ENCODE results near the gene LUZP1.

The LUZP1 gene

DNA sequence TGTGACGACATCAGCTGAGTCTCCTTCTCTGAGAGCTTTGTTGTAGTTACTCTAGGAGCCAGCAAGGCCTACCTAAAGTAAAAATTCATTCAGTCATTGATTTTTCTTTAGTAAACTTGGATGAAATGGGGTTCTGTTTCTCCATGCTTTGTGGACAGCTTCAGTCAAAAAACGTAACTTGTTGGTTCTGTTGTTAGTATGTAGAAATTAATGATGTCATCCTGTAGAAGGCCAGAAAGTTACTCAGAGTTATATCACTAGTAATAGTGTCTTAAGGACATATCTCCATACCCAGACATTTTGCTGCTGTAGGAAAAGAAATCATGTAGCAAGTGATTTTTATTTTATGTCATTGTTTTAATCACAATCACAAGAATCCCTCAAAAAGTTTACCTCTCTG lies 106.4 kb downstream of the LUZP1 start:
- Histone ChIP-seq H3K4me3 (ENCODE audit: low read depth, low read length) (no peak overlapping the region), H3K27ac (no peak overlapping the region), H3K36me3 (peaks cover 88% of the 10 kb centered on the region), H3K9me3 (ENCODE audit: severe bottlenecking) (no peaks in the 10 kb centered on the region), H3K27me3 (ENCODE audit: insufficient read depth, low read depth, severe bottlenecking) (no peaks in the 10 kb centered on the region)
- TF ChIP-seq, protein P1, sequence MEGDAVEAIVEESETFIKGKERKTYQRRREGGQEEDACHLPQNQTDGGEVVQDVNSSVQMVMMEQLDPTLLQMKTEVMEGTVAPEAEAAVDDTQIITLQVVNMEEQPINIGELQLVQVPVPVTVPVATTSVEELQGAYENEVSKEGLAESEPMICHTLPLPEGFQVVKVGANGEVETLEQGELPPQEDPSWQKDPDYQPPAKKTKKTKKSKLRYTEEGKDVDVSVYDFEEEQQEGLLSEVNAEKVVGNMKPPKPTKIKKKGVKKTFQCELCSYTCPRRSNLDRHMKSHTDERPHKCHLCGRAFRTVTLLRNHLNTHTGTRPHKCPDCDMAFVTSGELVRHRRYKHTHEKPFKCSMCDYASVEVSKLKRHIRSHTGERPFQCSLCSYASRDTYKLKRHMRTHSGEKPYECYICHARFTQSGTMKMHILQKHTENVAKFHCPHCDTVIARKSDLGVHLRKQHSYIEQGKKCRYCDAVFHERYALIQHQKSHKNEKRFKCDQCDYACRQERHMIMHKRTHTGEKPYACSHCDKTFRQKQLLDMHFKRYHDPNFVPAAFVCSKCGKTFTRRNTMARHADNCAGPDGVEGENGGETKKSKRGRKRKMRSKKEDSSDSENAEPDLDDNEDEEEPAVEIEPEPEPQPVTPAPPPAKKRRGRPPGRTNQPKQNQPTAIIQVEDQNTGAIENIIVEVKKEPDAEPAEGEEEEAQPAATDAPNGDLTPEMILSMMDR (IDR thresholded peaks at IDR 0.05; ENCODE audit: low read depth, low read length) = no peak
- DNase-seq = no peak

GRCh38 chr1:23057301-23057700 lies 111.4 kb downstream of the LUZP1 start:
- Histone ChIP-seq H3K27ac (no peak overlapping the region), H3K27me3 (ENCODE audit: insufficient read depth, low read depth, severe bottlenecking) (no peaks in the 10 kb centered on the region), H3K36me3 (peaks cover 95% of the 10 kb centered on the region), H3K9me3 (ENCODE audit: severe bottlenecking) (no peaks in the 10 kb centered on the region), H3K4me3 (ENCODE audit: low read depth, low read length) (no peak overlapping the region)
- TF ChIP-seq, protein P1 (IDR thresholded peaks at IDR 0.05; ENCODE audit: low read depth, low read length) = no peak
- DNase-seq = no peak

- H3K27me3 ChIP-seq (ENCODE audit: insufficient read depth, low read depth, severe bottlenecking) = no peaks in the 10 kb centered on the region
- H3K9me3 ChIP-seq (ENCODE audit: severe bottlenecking) = no peaks in the 10 kb centered on the region
- no peak for DNase-seq
- H3K27ac ChIP-seq = no peak overlapping the region
- H3K4me3 ChIP-seq (ENCODE audit: low read depth, low read length) = no peak overlapping the region
- peaks cover 54% of the 10 kb centered on the region for H3K36me3 ChIP-seq
- TF ChIP-seq, protein P1 (IDR thresholded peaks at IDR 0.05; ENCODE audit: low read depth, low read length) = no peak
Measured at GRCh38 chr1:23051290-23051909, 117.3 kb downstream of the LUZP1 start.

GRCh38 chr1:23050201-23050600 lies 118.5 kb downstream of the LUZP1 start:
- DNase-seq = no peak
- TF ChIP-seq, protein P1 (IDR thresholded peaks at IDR 0.05; ENCODE audit: low read depth, low read length) = no peak
- H3K36me3 ChIP-seq = peaks cover 45% of the 10 kb centered on the region
- no peak overlapping the region for H3K4me3 ChIP-seq (ENCODE audit: low read depth, low read length)
- H3K27ac ChIP-seq = no peak overlapping the region
- no peaks in the 10 kb centered on the region for H3K27me3 ChIP-seq (ENCODE audit: insufficient read depth, low read depth, severe bottlenecking)
- H3K9me3 ChIP-seq (ENCODE audit: severe bottlenecking) = no peaks in the 10 kb centered on the region

DNA sequence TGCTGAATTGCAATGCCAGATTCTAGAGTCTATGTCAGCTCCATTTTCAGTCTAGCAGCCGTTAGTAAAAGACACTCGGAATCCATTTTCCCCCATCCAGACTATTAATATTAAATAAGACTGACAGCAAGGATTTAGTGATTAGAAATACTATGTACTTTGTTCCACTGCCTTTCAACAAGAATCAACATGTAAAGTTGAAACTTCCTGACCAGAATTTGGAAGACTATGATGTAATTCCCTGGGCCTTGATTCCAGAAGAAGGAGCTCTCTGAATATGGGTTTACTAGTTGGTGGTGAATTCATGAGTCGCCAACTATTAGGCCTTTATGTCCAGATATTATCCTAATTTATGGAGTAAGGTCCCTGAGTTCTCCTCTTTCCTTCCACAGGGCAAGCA lies 124.6 kb downstream of the LUZP1 start:
- TF ChIP-seq, protein P1 (IDR thresholded peaks at IDR 0.05; ENCODE audit: low read depth, low read length) = no peak
- peaks cover 25% of the 10 kb centered on the region for H3K36me3 ChIP-seq
- no peak for DNase-seq
- H3K4me3 ChIP-seq (ENCODE audit: low read depth, low read length) = no peak overlapping the region
- H3K9me3 ChIP-seq (ENCODE audit: severe bottlenecking) = no peaks in the 10 kb centered on the region
- no peak overlapping the region for H3K27ac ChIP-seq
- no peaks in the 10 kb centered on the region for H3K27me3 ChIP-seq (ENCODE audit: insufficient read depth, low read depth, severe bottlenecking)

DNA sequence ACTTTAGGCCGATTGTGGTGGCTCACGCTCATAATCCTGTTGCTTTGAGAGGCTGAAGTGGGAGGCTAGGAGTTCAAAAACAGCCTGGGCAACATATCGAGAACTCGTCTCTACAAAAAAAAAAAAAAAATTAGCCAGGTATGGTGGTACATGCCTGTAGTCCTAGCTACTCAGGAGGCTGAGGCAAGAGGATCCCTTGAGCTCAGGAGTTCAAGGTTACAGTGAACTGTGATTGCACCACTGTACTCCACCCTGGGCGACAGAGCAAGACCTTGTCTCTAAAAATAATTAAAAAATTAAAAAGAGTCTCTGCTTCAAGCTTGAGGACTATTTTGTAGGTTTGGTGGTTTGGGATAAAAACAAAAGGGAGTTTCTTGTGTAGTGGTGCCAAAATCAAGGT lies 128.1 kb downstream of the LUZP1 start:
- DNase-seq = no peak
- Histone ChIP-seq H3K36me3 (peaks cover 26% of the 10 kb centered on the region), H3K27ac (no peak overlapping the region), H3K4me3 (ENCODE audit: low read depth, low read length) (no peak overlapping the region), H3K27me3 (ENCODE audit: insufficient read depth, low read depth, severe bottlenecking) (no peaks in the 10 kb centered on the region), H3K9me3 (ENCODE audit: severe bottlenecking) (no peaks in the 10 kb centered on the region)
- TF ChIP-seq, protein P1 (IDR thresholded peaks at IDR 0.05; ENCODE audit: low read depth, low read length) = no peak

Measured in WERI-Rb-1 (cell line).